CD14-positive monocyte (primary cell): ENCODE results near the gene PHC2. TPM values are rescaled to one million over a fixed set of nuclear protein-coding genes. Genes with fewer than 3 reads are reported as not detected.

ENCODE experiments used
- DNase-seq, 3 donors: peaks; one replicate each; pipeline ENCODE4 v3.0.0-alpha.2; 2011 to 2022
- H2AFZ ChIP-seq: 2 replicates; pipeline ENCODE4 v1.6.0; 2012; ENCODE audit warnings: mild to moderate bottlenecking, low read depth, low read length, inconsistent platforms; ENCODE audit not compliant: insufficient read depth, poor library complexity, severe bottlenecking
- H3K27ac ChIP-seq, 2 donors: 1 replicate in 1 of 2; 2 replicates in 1 of 2; pipeline ENCODE4 v1.5.1; 2012 to 2013; ENCODE audit warnings: low read length in 2 of 2, control low read depth in 1 of 2, inconsistent platforms in 1 of 2, low read depth in 1 of 2, mild to moderate bottlenecking in 1 of 2
- H3K27me3 ChIP-seq, 2 donors: one replicate each; pipeline versions ENCODE4 v1.6.0 to v1.6.1; 2011 to 2013; ENCODE audit warnings: low read length in 2 of 2; ENCODE audit not compliant: control insufficient read depth in 2 of 2, insufficient read depth in 2 of 2
- H3K36me3 ChIP-seq, 2 donors: replicated peaks in 1 of 2; 1 replicate in 1 of 2; 2 replicates in 1 of 2; pipeline versions ENCODE4 v1.5.1 to v1.6.1; 2012 to 2013; ENCODE audit warnings: low read length in 2 of 2, control low read depth in 1 of 2, inconsistent platforms in 1 of 2, mild to moderate bottlenecking in 1 of 2; ENCODE audit not compliant: insufficient read depth in 2 of 2, control insufficient read depth in 1 of 2
- H3K4me1 ChIP-seq, 2 donors: 1 replicate in 1 of 2; 2 replicates in 1 of 2; pipeline versions ENCODE4 v1.5.1 to v1.6.1; 2012 to 2013; ENCODE audit warnings: low read length in 2 of 2, control low read depth in 1 of 2, inconsistent platforms in 1 of 2, mild to moderate bottlenecking in 1 of 2, moderate library complexity in 1 of 2; ENCODE audit not compliant: insufficient read depth in 2 of 2, control insufficient read depth in 1 of 2
- H3K4me2 ChIP-seq: replicated peaks from 2 replicates; pipeline ENCODE3; 2012; ENCODE audit warnings: low read length, moderate library complexity, mild to moderate bottlenecking; ENCODE audit not compliant: poor library complexity, severe bottlenecking; ENCODE audit errors: extremely low read depth
- H3K4me3 ChIP-seq, 3 experiments: fragments of 200-600 bp in 1 of 3; sonication (generic) in 1 of 3; replicated peaks in 1 of 3; 1 replicate in 2 of 3; 2 replicates in 1 of 3; pipeline ENCODE4 v1.5.1; 2011 to 2013; ENCODE audit warnings: low read length in 3 of 3, mild to moderate bottlenecking in 3 of 3, control low read depth in 2 of 3, low read depth in 2 of 3, inconsistent platforms in 1 of 3, moderate library complexity in 1 of 3
- H3K79me2 ChIP-seq: 2 replicates; pipeline ENCODE4 v1.6.0; 2012; ENCODE audit warnings: mild to moderate bottlenecking, control low read depth, inconsistent platforms, low read length, moderate library complexity; ENCODE audit not compliant: insufficient read depth
- H3K9ac ChIP-seq: 2 replicates; pipeline ENCODE4 v1.6.0; 2017; ENCODE audit warnings: low read length, mild to moderate bottlenecking; ENCODE audit not compliant: insufficient read depth, poor library complexity, severe bottlenecking
- H3K9me3 ChIP-seq, 2 donors: replicated peaks in 1 of 2; 1 replicate in 1 of 2; 2 replicates in 1 of 2; pipeline versions ENCODE4 v1.5.1 to v1.6.1; 2012 to 2013; ENCODE audit warnings: low read length in 2 of 2, control low read depth in 1 of 2; ENCODE audit not compliant: control insufficient read depth in 1 of 2, insufficient read depth in 1 of 2
- H4K20me1 ChIP-seq: 2 replicates; pipeline ENCODE4 v1.6.0; 2012; ENCODE audit warnings: mild to moderate bottlenecking, low read length, control low read depth, moderate library complexity; ENCODE audit not compliant: insufficient read depth
- H3K27ac Mint-ChIP-seq, 7 donors: one replicate each; pipeline ENCODE4 v1.8.0; 2020; ENCODE audit warnings: mild to moderate bottlenecking in 7 of 7, mixed read lengths in 7 of 7, moderate library complexity in 6 of 7, inconsistent platforms in 2 of 7
- H3K27me3 Mint-ChIP-seq, 3 donors: one replicate each; pipeline ENCODE4 v1.8.0; 2021 to 2022; ENCODE audit warnings: low read depth in 3 of 3, mild to moderate bottlenecking in 3 of 3, mixed read lengths in 3 of 3, moderate library complexity in 3 of 3, inconsistent platforms in 1 of 3
- H3K36me3 Mint-ChIP-seq, 2 donors: one replicate each; pipeline ENCODE4 v1.8.0; 2020; ENCODE audit warnings: mixed read lengths in 2 of 2, inconsistent platforms in 1 of 2, mild to moderate bottlenecking in 1 of 2
- H3K4me1 Mint-ChIP-seq: one replicate; pipeline ENCODE4 v1.8.0; 2020; ENCODE audit warnings: mild to moderate bottlenecking, mixed read lengths
- H3K4me3 Mint-ChIP-seq, 2 donors: one replicate each; pipeline ENCODE4 v1.8.0; 2020; ENCODE audit warnings: mild to moderate bottlenecking in 2 of 2, mixed read lengths in 2 of 2, moderate library complexity in 1 of 2
- H3K9me3 Mint-ChIP-seq, 7 donors: one replicate each; pipeline ENCODE4 v1.8.0; 2020 to 2022; ENCODE audit warnings: mixed read lengths in 7 of 7, mild to moderate bottlenecking in 6 of 7, moderate library complexity in 6 of 7, inconsistent platforms in 2 of 7
- WGBS: methylation state at CpG from one replicate; pipeline ENCODE4 v1.1.5; 2013; ENCODE audit warnings: missing lambda C conversion rate; ENCODE audit not compliant: insufficient coverage; 5-methylcytosine and 5-hydroxymethylcytosine counted together
- intact Hi-C, 2 donors: fragments of 100-400 bp; cut with micrococcal nuclease; formaldehyde crosslinking; loops; one replicate each; pipeline versions ENCODE4 v1.15.0 to v1.15.1; 2023
- polyA plus RNA-seq, 3 donors: library from polyadenylated mRNA; depleted of rRNA in 1 of 3; unstranded in 2 of 3; stranded (reverse) in 1 of 3; fragments of 300-500 nt in 2 of 3; fragments of >200 nt in 1 of 3; fragmentation: Illumina TruSeq in 2 of 3; gene quantifications; 1 replicate in 2 of 3; 2 replicates in 1 of 3; pipeline ENCODE4 v1.2.3, GENCODE V29; 2012 to 2021
- TF ChIP-seq, protein P1 (sequence below): fragments of 200-600 bp; IDR thresholded peaks from one replicate; pipeline ENCODE4 v1.8.0; 2022; ENCODE audit warnings: antibody characterized with exemption, mild to moderate bottlenecking

PHC2 gene
- polyA plus RNA-seq, 3 donors = 18.9 to 85.3 (median 53.1) TPM

DNA sequence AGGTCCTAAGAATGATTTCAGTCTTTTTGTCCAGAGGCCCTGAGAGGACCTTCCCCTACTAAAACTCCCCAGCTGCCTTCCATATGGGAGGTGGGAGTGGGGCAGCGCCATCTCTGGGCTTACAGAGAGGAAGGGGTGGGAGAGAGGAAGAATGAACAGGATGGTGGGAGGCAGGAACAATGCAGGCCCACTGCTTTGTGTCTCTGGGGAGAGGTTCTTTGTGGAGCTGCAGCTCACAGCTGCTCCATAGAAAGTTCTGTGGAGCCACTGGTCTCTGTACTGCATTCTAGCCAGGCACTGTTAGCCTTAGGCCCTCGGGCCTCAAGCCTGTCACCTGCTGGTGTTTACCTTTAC is 66.4 kb downstream of the PHC2 start:
- Mint-ChIP-seq H3K4me3 (no peak overlapping the region), H3K9me3 (no peaks in the 10 kb centered on the region), H3K36me3 (peaks cover 19 to 23% of the 10 kb centered on the region in 2 donors), H3K4me1 (peaks cover 32% of the 10 kb centered on the region), H3K27me3 (peaks cover 0 to 2% (median 2%) of the 10 kb centered on the region in 3 donors), H3K27ac (no peak overlapping the region)
- Histone ChIP-seq H4K20me1 (no peaks in the 10 kb centered on the region), H3K79me2 (no peaks in the 10 kb centered on the region), H3K9me3 (no peaks in the 10 kb centered on the region), H3K4me3 (no peak overlapping the region), H2AFZ (no peak overlapping the region), H3K36me3 (no peaks in the 10 kb centered on the region), H3K27ac (no peak overlapping the region), H3K4me2 (no peak overlapping the region), H3K9ac (no peak overlapping the region), H3K4me1 (peaks cover 19% of the 10 kb centered on the region in 2 donors), H3K27me3 (no peaks in the 10 kb centered on the region)
- TF ChIP-seq, protein P1, sequence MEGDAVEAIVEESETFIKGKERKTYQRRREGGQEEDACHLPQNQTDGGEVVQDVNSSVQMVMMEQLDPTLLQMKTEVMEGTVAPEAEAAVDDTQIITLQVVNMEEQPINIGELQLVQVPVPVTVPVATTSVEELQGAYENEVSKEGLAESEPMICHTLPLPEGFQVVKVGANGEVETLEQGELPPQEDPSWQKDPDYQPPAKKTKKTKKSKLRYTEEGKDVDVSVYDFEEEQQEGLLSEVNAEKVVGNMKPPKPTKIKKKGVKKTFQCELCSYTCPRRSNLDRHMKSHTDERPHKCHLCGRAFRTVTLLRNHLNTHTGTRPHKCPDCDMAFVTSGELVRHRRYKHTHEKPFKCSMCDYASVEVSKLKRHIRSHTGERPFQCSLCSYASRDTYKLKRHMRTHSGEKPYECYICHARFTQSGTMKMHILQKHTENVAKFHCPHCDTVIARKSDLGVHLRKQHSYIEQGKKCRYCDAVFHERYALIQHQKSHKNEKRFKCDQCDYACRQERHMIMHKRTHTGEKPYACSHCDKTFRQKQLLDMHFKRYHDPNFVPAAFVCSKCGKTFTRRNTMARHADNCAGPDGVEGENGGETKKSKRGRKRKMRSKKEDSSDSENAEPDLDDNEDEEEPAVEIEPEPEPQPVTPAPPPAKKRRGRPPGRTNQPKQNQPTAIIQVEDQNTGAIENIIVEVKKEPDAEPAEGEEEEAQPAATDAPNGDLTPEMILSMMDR = no peak
- no peak for DNase-seq
- intact Hi-C loops = loop anchor here (5.0 to 10.0 kb wide), 2 partner anchors 37 to 100 kb away; no protein-coding TSS in a partner anchor
- 75% methylated on average over 2 of the region's 2 CpGs for WGBS

DNA sequence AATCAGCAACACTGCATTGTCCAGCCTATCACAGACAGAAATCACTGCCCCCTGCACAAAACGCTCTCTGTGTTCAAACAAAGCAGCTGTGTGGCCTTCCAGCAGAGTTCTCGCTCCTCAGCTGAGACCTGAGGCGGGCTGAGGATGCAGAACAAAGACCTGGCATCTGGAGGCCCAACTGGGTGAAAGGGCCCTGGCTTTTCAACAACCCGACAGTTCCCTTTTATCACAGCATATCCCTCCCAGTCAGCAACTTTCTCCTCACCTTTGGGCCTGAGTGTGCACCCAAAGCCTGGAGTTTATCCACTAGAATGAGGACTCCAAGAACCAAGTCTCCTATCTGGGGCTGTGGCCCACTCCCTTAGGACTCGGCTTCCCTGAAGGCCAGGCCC is 67.4 kb downstream of the PHC2 start:
- Mint-ChIP-seq H3K27me3 (peaks cover 0 to 3% (median 2%) of the 10 kb centered on the region in 3 donors), H3K27ac (no peak overlapping the region), H3K4me1 (peaks cover 32% of the 10 kb centered on the region), H3K4me3 (no peak overlapping the region), H3K9me3 (no peaks in the 10 kb centered on the region), H3K36me3 (peaks cover 19 to 25% of the 10 kb centered on the region in 2 donors)
- Histone ChIP-seq H4K20me1 (no peaks in the 10 kb centered on the region), H3K9me3 (no peaks in the 10 kb centered on the region), H3K4me1 (peaks cover 19% of the 10 kb centered on the region in 2 donors), H3K36me3 (no peaks in the 10 kb centered on the region), H3K4me3 (no peak overlapping the region), H3K9ac (no peak overlapping the region), H3K79me2 (no peaks in the 10 kb centered on the region), H3K27ac (no peak overlapping the region), H2AFZ (no peak overlapping the region), H3K4me2 (no peak overlapping the region), H3K27me3 (no peaks in the 10 kb centered on the region)
- intact Hi-C loops = loop anchor here (5.0 to 10.0 kb wide), 2 partner anchors 36 to 101 kb away; no protein-coding TSS in a partner anchor
- 88% methylated on average over 5 of the region's 5 CpGs for WGBS
- TF ChIP-seq, protein P1 = no peak
- no peak for DNase-seq
